Measurements from ENCODE around the gene NSG2.

Gene NSG2

DNA sequence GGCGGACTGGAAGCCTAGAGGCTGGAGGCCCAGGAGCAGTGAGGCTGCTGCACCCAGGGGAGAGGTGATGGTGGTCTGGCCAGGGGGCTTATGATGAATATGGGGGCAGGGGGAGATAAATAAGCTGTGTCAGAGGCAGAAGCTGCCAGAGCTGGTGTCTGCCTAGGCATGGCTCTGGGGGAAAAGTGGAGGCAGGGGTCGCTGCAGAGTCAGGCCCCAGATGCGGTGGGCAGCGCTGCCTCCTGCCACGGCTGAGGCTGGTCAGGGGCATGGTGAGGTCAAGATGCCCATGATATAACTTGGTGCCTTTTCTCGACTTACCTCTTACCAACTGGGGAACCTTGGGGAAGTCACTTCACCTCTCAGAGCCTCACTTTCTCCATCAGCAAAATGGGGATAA, 51.1 kb downstream of the NSG2 start:
- DNase-seq (ENCODE audit: low read depth in 1 of 2, low spot score in 1 of 2) = no peak
- Histone ChIP-seq H3K4me3 (replicated peaks; ENCODE audit: insufficient read depth, low read length) (no peak overlapping the region), H3K27ac (replicated peaks) (no peak overlapping the region), H3K27me3 (ENCODE audit: insufficient read depth, poor library complexity, severe bottlenecking) (peaks cover 2% of the 10 kb centered on the region)
- TF ChIP-seq CTCF (IDR thresholded peaks at IDR 0.05; ENCODE audit: insufficient read depth, low read length) (no peak), POLR2AphosphoS5 (IDR thresholded peaks at IDR 0.05; ENCODE audit: low read depth) (no peak), GABPA (IDR thresholded peaks at IDR 0.05; ENCODE audit: low read depth) (no peak), SPI1 (IDR thresholded peaks at IDR 0.05; ENCODE audit: borderline replicate concordance, low read depth) (no peak)

GRCh38 chr5:174097486-174098185, 52.1 kb downstream of the NSG2 start:
- peaks cover 2% of the 10 kb centered on the region for H3K27me3 ChIP-seq (ENCODE audit: insufficient read depth, poor library complexity, severe bottlenecking)
- H3K27ac ChIP-seq (replicated peaks) = no peak overlapping the region
- H3K4me3 ChIP-seq (replicated peaks; ENCODE audit: insufficient read depth, low read length) = no peak overlapping the region
- no peak for TF ChIP-seq REST (IDR thresholded peaks at IDR 0.05; ENCODE audit: insufficient replicate concordance, low read depth)
- DNase-seq (ENCODE audit: low read depth in 1 of 2, low spot score in 1 of 2) = no peak

DNA sequence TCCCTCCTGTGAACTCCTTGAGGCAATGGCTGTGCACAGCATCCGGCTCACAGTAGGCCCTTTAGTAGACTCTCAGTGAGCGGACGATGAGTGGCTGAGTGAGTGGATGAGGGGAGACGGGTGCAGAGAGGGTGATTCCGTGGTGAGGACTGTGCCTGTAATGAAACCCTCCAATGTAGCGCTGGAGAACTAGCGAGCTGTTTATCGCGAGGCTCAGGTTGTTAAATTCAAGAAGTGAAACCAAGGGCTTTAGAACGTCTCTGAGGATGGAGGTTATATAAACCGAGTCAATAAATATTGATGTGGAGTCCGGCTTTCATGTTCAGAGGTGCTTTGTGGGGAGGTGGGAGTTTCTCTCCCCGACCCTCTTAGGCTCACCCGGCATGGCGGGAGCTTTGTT, 53.2 kb downstream of the NSG2 start:
- H3K27me3 ChIP-seq (ENCODE audit: insufficient read depth, poor library complexity, severe bottlenecking) = peaks cover 2% of the 10 kb centered on the region
- TF ChIP-seq CTCF (IDR thresholded peaks at IDR 0.05; ENCODE audit: insufficient read depth, low read length) (no peak), REST (IDR thresholded peaks at IDR 0.05; ENCODE audit: insufficient replicate concordance, low read depth) (no peak), SPI1 (IDR thresholded peaks at IDR 0.05; ENCODE audit: borderline replicate concordance, low read depth) (no peak), GABPA (IDR thresholded peaks at IDR 0.05; ENCODE audit: low read depth) (no peak), POLR2AphosphoS5 (IDR thresholded peaks at IDR 0.05; ENCODE audit: low read depth) (no peak)
- DNase-seq (ENCODE audit: low read depth in 1 of 2, low spot score in 1 of 2) = no peak
- H3K27ac ChIP-seq (replicated peaks) = no peak overlapping the region
- no peak overlapping the region for H3K4me3 ChIP-seq (replicated peaks; ENCODE audit: insufficient read depth, low read length)

GRCh38 chr5:174100490-174100889, 55.0 kb downstream of the NSG2 start:
- DNase-seq (ENCODE audit: low read depth in 1 of 2, low spot score in 1 of 2) = no peak
- no peak overlapping the region for H3K27ac ChIP-seq (replicated peaks)
- H3K27me3 ChIP-seq (ENCODE audit: insufficient read depth, poor library complexity, severe bottlenecking) = no peaks in the 10 kb centered on the region
- H3K4me3 ChIP-seq (replicated peaks; ENCODE audit: insufficient read depth, low read length) = no peak overlapping the region
- TF ChIP-seq CTCF (IDR thresholded peaks at IDR 0.05; ENCODE audit: insufficient read depth, low read length) (no peak), POLR2AphosphoS5 (IDR thresholded peaks at IDR 0.05; ENCODE audit: low read depth) (no peak), GABPA (IDR thresholded peaks at IDR 0.05; ENCODE audit: low read depth) (no peak), SPI1 (IDR thresholded peaks at IDR 0.05; ENCODE audit: borderline replicate concordance, low read depth) (no peak), REST (IDR thresholded peaks at IDR 0.05; ENCODE audit: insufficient replicate concordance, low read depth) (no peak)

All from HL-60 (cell line).